ENCODE results near the gene FXYD5.
A peak's percentile ranks its signal among the peaks of the same experiment; 100 is the strongest.
"Not testable (repeated sequence)": the region's sequence is repeated elsewhere in the genome, so short reads cannot be mapped to it uniquely, and the experiment has no call there.

Gene FXYD5

GRCh38 chr19:35140207-35140961, 14.2 kb upstream of the FXYD5 start:
- DNase-seq, result no peak

GRCh38 chr19:35140962-35141836, 13.3 kb upstream of the FXYD5 start:
- DNase-seq, result peak; percentile 96 to 99

DNA sequence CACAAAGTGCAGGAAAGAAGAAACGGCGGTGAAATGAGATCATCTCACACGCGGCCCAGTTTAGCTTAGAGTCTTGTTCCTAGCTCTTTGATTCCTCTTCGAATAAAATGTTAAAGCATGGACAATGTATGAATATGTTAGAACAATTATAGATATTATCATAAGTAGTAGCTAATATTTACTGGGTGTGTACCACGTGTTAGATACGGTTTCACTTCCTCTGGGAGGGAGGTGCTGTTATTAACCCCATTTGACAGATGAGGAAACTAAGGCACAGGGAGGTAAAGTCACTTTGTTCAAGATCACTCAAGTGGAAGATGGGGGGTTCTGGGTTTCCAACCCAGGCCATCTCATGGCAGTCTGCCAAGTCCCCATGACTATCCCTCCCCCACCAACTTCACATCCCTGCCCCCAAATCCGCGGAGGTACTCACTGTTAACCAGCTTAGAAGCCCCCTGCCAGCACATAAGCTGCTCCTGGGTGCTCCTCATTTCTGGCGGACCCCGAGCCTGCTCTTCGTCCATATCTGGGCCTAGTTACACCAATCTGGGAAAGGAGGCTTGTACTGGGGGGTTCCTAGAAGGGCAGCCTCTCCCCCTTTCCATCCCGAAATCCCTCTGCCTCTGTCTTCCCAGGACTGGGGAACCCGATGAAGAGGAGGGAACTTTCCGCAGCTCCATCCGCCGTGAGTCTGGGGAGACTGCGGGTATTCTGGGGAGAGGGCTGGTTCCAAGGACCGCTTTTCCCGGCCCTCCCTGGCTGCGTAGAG, 12.5 kb upstream of the FXYD5 start:
- no peak for DNase-seq

DNA sequence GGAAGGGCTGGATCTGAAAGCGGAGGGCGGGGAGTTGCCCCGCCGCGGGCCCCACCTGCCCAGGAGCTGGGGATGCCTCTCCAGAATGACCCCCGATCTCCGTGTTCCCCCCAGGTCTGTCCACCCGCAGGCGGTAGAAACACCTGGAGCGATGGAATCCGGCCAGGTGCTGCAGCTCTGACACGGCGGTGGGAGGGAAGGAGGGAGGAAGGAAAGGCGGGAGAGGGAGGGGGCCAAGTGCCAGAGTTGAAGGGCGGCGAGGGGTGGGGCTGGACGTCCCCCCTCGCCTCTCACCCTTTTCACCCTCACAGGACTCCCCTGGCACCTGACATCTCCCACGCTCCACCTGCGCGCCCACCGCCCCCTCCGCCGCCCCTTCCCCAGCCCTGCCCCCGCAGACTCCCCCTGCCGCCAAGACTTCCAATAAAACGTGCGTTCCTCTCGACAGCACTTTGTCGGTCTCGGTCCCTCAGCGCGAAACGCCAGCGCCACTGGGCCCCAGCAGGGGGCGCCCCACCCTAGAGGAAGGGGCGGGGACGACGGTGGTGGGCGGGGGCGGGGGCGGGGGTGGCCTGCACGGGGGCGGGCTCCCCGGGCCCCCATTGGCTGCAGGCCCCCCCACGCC, 11.8 kb upstream of the FXYD5 start:
- DNase-seq, result peak; percentile 64 to 67

DNA sequence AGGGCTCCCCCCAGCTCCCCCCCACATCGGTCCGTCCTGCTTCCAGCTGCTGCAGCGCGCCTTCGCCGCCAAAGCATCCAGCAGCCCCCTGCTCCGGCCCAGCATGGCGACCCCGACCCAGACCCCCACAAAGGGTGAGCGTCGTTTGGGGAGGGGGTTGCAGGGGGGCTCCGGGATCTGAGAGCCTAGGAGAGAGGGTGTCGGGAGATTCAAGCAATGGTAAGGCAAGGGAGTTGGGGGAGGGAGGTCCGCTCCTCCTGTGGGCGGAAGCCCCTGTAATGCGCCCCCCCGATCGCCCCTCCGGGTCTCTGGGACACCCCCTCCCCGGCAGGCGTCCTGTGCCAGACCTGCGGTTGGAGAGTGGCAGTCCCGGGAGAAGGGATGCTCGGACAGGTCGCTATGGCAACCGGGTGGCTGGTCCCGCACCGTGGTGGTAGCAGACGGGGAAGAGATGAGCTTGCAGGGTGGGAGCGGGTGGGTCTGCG, 11.3 kb upstream of the FXYD5 start, which contains the start of gene FXYD7:
FXYD7 (plus strand) TSS at position 25 of the 485 bp plus-strand sequence; CDS start at position 104, 79 bp downstream.
- DNase-seq, result no peak

DNA sequence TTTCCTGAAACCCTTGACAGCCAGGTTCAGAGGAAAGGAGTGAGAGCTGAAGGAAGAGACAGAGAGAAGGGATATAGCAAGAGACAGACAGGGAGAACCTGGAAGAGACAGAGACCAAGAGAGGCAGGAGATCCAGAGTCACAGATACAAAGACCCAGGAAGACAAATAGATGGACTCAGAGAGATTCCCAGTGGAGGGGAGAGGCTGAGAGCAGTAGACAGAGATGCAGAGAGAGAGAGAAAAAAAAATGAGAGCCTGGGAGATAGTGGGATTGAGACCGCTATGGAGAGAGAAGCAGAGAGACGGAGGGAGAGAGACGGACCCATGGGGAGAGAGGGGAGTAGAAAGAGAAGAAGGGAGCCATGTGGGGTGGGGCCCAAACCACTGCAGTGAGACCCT, 10.7 kb upstream of the FXYD5 start:
- no peak for DNase-seq

DNA sequence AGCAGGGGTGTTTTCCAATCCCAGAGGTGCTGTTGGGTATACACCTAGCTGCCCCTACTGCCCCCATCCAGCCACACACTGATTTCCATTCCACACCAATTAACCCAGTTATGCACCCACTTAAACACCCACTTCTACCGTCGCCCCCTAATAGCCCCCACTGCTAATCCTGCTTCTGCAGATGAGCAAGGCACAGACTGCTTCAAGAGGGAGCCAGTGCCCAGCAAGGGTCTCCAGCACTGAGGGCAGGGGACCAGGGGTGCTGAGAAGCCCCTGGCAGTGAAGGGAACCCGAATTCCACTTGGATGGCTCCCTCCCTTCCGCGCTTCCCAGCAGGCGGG, 10.3 kb upstream of the FXYD5 start:
- DNase-seq, result no peak

- no peak for DNase-seq
These were observed 9.7 kb upstream of the FXYD5 start for GRCh38 chr19:35144600-35145436.

DNA sequence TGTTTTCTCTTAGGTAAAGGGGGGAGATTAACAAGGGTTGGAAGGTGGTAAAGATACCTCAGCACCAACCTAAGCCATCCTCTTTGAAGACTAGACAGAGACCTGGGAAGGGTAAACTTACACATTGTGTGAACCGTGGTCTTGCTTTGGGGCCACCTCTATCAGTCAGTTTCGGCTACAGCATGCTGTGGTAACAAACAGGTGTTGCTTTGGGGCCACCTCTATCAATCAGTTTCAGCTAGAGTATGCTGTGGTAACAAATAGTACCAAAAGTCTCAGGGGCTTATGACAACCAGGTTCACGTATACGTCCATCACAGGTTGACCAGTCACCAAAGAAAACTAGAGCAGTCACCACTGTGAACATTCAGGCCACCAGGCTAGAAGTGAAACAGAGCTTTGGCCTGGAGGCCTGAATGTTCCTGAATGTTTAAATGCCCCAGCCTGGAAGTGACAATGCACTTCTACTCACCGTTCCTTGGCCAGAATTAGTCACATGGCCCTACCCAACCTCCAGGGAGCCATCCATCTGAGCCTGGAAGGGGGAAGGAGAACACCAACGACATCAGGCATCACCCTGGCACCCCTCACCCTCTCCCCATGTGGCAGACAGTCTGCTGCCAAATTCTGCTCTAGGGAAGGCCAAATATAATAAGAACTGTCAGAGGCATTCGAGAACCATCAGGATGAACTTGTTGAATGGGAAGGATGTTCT, 7.6 kb upstream of the FXYD5 start:
- DNase-seq, result no peak

- no peak for DNase-seq
These were observed 5.1 kb upstream of the FXYD5 start for GRCh38 chr19:35149463-35149862.

GRCh38 chr19:35150445-35150844, 4.1 kb upstream of the FXYD5 start:
- DNase-seq, result no peak

GRCh38 chr19:35151273-35152065, 3.1 kb upstream of the FXYD5 start:
- no peak for DNase-seq

GRCh38 chr19:35153129-35153522, 1.4 kb upstream of the FXYD5 start:
- not testable (repeated sequence) for DNase-seq

- peak; percentile 70 to 76 for DNase-seq
These were observed 622 bp upstream of the FXYD5 start for GRCh38 chr19:35153701-35154524.

GRCh38 chr19:35155441-35155840, 906 bp downstream of the FXYD5 start:
- peak; percentile 25 to 33 for DNase-seq

- DNase-seq, result no peak
These were observed 1.6 kb downstream of the FXYD5 start for GRCh38 chr19:35155981-35156672.

- DNase-seq, result no peak
These were observed 2.1 kb downstream of the FXYD5 start for GRCh38 chr19:35156673-35157014.

GRCh38 chr19:35157431-35157830, 2.9 kb downstream of the FXYD5 start:
- DNase-seq, result no peak

- no peak for DNase-seq
These were observed 5.1 kb downstream of the FXYD5 start for GRCh38 chr19:35159606-35160005.
